Measurements from ENCODE around the gene TK1. TPM values are rescaled to one million over a fixed set of nuclear protein-coding genes. Genes with fewer than 3 reads are reported as not detected.

The TK1 gene
- total and polyA plus RNA-seq, 12 donors: 1.3 to 11.6 (median 2.5) TPM

- H3K4me1 ChIP-seq (replicated peaks in 1 of 2): no peaks in the 10 kb centered on the region
- no peaks in the 10 kb centered on the region for H3K27me3 ChIP-seq
- H3K4me3 ChIP-seq: no peak overlapping the region
- no peak for DNase-seq
- intact Hi-C loops (cut with DNase I): no loop called here
- no peak overlapping the region for H3K27ac ChIP-seq
- 82 to 90% (median 86%) methylated on average over 10 to 17 of the region's 17 CpGs for WGBS, 4 donors
- no peaks in the 10 kb centered on the region for H3K9me3 ChIP-seq (replicated peaks in 1 of 3)
- no peak for TF ChIP-seq POLR2A (IDR thresholded peaks at IDR 0.05)
- TF ChIP-seq, protein P1, sequence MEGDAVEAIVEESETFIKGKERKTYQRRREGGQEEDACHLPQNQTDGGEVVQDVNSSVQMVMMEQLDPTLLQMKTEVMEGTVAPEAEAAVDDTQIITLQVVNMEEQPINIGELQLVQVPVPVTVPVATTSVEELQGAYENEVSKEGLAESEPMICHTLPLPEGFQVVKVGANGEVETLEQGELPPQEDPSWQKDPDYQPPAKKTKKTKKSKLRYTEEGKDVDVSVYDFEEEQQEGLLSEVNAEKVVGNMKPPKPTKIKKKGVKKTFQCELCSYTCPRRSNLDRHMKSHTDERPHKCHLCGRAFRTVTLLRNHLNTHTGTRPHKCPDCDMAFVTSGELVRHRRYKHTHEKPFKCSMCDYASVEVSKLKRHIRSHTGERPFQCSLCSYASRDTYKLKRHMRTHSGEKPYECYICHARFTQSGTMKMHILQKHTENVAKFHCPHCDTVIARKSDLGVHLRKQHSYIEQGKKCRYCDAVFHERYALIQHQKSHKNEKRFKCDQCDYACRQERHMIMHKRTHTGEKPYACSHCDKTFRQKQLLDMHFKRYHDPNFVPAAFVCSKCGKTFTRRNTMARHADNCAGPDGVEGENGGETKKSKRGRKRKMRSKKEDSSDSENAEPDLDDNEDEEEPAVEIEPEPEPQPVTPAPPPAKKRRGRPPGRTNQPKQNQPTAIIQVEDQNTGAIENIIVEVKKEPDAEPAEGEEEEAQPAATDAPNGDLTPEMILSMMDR (IDR thresholded peaks at IDR 0.05): no peak
- no peaks in the 10 kb centered on the region for H3K36me3 ChIP-seq (replicated peaks in 1 of 2)
Measured at GRCh38 chr17:78205124-78205775, 18.4 kb upstream of the TK1 start.

DNA sequence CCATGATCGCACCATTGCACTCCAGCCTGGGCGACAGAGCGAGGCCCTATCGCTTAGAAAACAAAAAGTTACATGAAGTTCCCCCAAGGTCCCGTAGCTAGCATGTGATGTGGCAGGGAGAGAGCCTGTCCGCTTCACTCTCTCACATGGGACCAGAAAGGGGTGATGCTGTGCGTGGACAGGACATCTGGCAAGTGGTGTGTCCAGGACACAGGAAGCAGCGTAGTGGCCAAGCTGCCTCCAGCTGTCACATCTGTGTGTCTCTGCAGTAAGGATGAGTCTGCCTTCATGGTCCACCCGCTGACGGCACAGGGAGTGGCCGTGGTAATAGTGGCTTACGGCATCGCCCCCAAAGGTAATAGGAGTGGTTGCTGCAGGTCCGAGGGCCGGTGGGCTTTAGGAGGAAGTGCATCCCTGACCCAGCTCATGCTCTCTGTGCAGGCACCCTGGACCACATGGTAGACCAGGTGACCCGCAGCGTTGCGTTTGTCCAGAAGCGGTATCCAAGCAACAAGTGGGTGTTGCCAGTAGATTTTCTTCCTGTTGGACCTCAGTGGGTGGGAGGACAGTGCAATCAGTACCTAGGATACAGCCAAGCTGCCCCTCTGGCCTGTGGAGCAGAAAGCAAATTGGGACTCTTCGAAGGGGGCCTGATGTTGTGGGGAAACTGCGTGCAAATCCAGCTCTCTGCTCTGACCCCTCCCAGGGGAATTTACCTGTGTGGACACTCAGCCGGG is 17.7 kb upstream of the TK1 start:
- Histone ChIP-seq H3K27ac (no peak overlapping the region), H3K27me3 (no peaks in the 10 kb centered on the region), H3K4me1 (replicated peaks in 1 of 2) (no peaks in the 10 kb centered on the region), H3K4me3 (no peak overlapping the region), H3K36me3 (replicated peaks in 1 of 2) (no peaks in the 10 kb centered on the region), H3K9me3 (replicated peaks in 1 of 3) (no peaks in the 10 kb centered on the region)
- TF ChIP-seq, protein P1 (IDR thresholded peaks at IDR 0.05): no peak
- no peak for TF ChIP-seq POLR2A (IDR thresholded peaks at IDR 0.05)
- no peak for DNase-seq
- 91 to 96% (median 93%) methylated on average over 17 to 22 of the region's 22 CpGs for WGBS, 4 donors
- intact Hi-C loops (cut with DNase I): no loop called here

GRCh38 chr17:78202666-78203065 is 15.8 kb upstream of the TK1 start:
- no peak overlapping the region for H3K27ac ChIP-seq
- TF ChIP-seq POLR2A (IDR thresholded peaks at IDR 0.05): no peak
- TF ChIP-seq, protein P1 (IDR thresholded peaks at IDR 0.05): no peak
- no peaks in the 10 kb centered on the region for H3K4me1 ChIP-seq (replicated peaks in 1 of 2)
- no peaks in the 10 kb centered on the region for H3K9me3 ChIP-seq (replicated peaks in 1 of 3)
- DNase-seq: no peak
- WGBS, 4 donors: 85 to 97% (median 90%) methylated on average over 6 to 8 of the region's 8 CpGs
- H3K36me3 ChIP-seq (replicated peaks in 1 of 2): no peaks in the 10 kb centered on the region
- no peaks in the 10 kb centered on the region for H3K27me3 ChIP-seq
- intact Hi-C loops (cut with DNase I): no loop called here
- H3K4me3 ChIP-seq: no peak overlapping the region

GRCh38 chr17:78200451-78200850 is 13.6 kb upstream of the TK1 start:
- no peak for DNase-seq
- no peak for TF ChIP-seq POLR2A (IDR thresholded peaks at IDR 0.05)
- TF ChIP-seq, protein P1 (IDR thresholded peaks at IDR 0.05): no peak
- Histone ChIP-seq H3K4me3 (no peak overlapping the region), H3K9me3 (replicated peaks in 1 of 3) (no peaks in the 10 kb centered on the region), H3K27ac (no peak overlapping the region), H3K36me3 (replicated peaks in 1 of 2) (no peaks in the 10 kb centered on the region), H3K27me3 (no peaks in the 10 kb centered on the region), H3K4me1 (replicated peaks in 1 of 2) (no peaks in the 10 kb centered on the region)
- 82 to 94% (median 93%) methylated on average over 6 of the region's 6 CpGs for WGBS, 4 donors
- intact Hi-C loops (cut with DNase I): no loop called here
